ENCODE measurements around the gene VCL.
"Not testable (repeated sequence)": the region's sequence is repeated elsewhere in the genome, so short reads cannot be mapped to it uniquely, and the experiment has no call there.

Gene VCL

DNA sequence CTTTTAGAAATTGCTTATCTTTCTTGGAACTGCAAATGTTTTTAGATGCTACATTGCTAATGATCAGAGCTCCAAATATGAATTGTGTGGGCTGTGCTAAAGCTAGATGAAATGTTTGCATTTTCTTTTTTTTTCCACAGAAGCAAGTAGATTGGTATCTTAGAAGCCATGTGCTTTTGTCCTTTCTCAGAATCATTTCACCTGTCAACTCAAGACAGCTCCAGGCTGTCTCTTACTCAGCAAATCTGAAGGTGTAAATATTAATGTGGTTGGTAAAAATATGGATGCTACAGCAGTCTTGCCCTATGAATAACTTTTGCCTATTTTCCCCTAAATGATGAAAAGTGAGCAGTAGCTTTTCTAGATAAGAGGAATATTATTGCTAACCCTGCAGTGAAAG is 111.5 kb downstream of the VCL start:
- DNase-seq (ENCODE audit: low read depth): no peak

DNA sequence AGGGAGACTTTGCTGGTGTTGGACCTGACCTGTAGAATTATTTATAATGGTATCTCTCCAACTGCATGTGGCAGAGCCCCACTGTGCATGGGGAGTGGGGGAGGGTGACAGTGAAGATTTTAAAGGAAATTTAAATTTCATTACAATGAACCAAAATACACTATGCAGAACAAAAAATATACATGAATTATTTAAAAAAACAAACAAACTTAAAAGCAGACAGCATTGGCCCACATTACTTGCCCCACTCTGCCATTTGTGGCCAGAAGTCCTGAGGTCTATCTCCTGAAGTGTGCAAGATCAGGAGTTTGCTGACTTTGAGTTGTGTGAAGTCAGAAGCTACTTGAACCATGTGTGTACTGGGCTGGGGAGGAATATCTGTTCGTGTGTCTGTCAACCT is 112.2 kb downstream of the VCL start:
- no peak for DNase-seq (ENCODE audit: low read depth)

DNA sequence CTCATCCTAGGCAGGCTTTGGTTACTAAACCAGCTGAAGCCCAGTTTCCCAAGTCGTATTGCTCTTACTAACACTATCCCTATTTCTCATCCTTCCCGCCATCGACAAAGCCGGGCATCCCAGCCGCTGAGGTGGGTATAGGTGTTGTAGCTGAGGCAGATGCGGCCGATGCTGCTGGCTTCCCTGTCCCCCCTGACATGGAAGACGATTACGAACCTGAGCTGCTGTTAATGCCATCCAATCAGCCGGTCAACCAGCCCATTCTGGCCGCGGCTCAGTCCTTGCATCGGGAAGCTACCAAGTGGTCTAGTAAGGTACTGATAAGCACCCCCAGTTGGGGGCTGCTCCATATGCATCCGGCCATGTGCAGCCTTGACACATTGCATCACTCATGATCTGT is 113.9 kb downstream of the VCL start:
- no peak for DNase-seq (ENCODE audit: low read depth)

DNA sequence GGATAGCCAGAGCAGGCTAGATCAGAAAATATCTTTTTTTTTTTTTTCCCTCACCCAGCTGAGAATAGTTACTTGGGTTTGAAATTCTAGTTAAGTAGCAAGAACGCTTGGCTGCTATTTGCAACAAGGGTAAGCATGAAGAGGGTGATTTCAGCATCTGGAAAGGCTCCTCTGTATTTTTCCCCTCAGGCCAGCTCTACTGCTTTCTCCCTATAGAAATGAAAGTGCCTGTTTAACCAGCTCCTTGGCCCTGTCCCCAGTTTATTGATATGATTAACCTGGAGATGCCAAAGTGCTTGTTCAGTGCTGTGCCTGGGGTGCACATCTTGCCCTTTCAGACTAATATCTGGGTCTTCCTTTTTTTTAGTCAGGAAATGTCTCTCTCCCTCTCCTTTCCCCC is 115.6 kb downstream of the VCL start:
- DNase-seq (ENCODE audit: low read depth): no peak

DNA sequence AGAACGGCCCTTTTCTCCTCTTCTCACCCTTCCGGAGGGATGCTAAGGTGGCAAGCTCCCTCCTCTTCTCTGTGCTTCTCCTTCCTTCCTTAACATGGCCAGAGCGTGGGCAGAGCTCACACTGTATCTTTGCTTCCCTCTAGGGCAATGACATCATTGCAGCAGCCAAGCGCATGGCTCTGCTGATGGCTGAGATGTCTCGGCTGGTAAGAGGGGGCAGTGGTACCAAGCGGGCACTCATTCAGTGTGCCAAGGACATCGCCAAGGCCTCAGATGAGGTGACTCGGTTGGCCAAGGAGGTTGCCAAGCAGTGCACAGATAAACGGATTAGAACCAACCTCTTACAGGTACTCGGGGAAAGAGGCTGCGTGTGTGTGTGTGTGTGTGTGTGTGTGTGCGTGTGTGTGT is 116.1 kb downstream of the VCL start:
- DNase-seq (ENCODE audit: low read depth): no peak

DNA sequence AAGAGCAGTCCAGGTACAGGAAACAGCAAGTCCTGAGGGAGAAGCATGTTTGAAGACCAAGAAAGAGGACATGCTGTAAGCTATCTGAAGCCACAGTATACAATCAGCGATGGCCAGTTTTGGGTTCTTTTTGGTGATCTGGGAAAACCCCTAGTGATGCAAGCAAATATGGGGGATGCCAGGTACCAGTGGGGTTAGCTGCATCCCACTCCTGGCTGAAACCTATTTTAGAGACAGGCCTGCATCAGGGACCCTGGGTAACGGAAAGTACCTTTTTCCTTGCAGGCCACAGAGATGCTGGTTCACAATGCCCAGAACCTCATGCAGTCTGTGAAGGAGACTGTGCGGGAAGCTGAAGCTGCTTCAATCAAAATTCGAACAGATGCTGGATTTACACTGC is 119.8 kb downstream of the VCL start:
- DNase-seq (ENCODE audit: low read depth): no peak

DNA sequence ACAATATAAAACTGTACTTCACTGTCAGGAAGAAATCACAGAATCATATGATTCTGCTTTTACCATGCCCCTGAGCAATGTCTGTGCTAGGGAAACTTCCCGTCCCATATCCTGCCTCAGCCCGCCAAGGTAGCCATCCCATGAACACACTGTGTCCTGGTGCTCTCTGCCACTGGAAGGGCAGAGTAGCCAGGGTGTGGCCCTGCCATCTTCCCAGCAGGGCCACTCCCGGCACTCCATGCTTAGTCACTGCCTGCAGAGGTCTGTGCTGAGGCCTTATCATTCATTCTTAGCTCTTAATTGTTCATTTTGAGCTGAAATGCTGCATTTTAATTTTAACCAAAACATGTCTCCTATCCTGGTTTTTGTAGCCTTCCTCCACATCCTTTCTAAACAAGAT is 120.9 kb downstream of the VCL start:
- DNase-seq (ENCODE audit: low read depth): no peak

DNA sequence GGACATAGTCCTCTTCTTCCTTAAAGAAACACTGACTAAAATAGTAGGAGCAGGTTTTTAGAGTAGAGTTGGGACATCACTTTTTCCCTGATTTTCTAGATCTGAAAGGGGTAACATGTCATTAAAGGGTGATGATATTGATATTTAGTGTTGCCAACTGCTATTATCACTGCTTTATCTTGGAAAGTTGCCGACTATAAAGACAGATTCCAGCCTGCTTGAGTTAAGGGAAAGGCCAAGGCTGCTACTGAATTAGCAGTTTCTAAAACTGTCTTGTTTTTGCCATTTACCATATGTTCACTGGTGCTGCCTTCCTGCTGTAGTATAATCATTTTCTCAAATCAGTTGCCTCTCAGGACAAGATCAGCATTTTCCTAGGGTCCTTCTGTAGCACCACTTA is 123.0 kb downstream of the VCL start:
- DNase-seq (ENCODE audit: low read depth): no peak

DNA sequence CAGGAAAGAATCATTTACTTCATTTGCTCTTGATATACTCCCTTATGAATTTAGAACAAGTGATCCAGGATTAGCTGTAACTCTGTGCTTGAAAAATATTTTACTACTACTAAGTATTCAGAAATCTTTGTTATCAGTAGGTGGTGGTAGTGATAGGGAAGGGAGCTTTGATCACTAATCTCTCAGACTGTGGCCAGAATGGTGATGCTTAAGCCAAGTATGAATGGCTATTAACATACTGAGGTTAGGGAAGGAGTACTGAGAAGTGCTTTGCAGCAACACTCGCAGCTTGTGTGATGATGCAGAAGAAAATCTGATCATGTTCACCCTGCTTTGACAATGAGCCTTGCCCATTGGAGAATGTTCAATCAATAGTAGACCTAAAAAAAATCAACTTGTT is 123.5 kb downstream of the VCL start:
- no peak for DNase-seq (ENCODE audit: low read depth)

DNA sequence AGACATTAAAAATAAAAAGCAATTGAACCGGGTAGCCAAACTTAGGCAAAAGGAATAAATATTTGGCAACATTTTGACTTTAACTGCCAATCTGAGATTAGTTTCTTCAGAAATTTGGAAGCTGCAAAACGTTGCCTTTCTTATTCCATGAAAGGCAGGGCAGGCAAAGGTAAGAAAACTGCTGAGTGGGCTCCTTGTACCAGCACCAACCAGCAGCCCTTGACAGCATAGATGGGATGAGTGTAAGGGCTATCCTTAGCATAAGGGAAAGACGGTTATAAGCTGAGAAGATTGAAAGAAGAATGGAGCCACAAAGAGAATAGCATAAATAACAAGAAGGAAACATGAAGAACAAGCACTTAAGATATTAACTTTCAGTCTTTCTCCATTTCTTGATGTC is 124.1 kb downstream of the VCL start:
- no peak for DNase-seq (ENCODE audit: low read depth)

DNA sequence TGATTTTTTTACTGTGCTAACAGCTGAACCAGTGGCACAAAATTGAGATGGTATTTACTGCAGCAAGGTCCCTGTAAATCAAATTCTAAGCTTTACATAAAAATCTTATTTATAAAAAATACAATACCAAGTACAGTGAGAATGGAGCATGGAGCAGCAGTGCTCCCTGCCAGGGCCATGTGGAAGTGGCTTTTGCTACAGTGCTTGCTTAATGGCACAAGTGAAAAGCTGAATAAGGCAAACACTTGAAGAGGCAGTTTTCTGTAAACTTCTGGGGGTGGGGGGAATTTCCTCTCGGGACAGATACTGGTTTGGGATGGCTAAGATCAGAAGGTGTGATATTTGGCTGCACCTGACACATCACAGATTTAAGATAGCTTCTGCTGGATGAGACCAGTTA is 125.2 kb downstream of the VCL start:
- DNase-seq (ENCODE audit: low read depth): no peak

DNA sequence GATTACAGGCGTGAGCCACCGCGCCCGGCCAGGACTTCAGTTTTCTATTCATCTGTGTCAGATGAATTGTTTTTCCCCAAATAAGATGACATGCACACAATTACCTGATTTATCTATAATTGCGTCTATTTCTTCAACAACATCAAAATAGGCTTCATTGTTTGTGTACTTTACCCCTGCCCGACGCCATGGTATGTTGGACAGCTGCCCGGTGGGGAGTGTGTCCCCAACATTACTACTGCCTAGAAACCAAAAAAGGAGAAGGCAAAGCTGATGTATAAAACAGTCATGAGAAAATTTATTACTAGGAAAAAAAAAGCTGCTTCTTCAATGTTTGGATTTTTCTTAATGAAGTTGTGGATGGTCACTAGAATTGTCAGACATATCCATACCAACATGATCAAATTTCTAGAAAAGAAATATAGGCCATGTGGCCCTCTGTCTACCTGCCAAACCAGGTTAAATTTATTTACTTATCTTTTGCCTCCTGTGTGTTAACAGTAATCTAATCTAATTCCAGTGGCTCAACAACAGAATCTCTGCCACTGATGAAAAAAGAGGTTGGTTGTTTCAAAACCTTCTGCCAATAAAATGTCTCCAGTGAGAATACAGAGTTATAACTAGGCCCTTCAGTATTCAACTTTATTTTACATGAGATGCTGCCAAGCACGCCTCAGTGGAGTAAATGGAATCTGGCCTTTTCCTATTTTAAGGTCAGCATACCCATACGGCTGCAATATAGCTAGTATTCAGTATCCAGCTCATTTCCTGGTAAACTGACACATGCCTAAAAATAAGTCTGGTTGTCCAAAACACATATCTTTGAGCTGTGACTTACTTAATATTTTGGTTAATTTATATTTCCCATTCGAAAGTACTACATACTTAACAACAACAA is 136.3 kb downstream of the VCL start:
- DNase-seq (ENCODE audit: low read depth): no peak

DNA sequence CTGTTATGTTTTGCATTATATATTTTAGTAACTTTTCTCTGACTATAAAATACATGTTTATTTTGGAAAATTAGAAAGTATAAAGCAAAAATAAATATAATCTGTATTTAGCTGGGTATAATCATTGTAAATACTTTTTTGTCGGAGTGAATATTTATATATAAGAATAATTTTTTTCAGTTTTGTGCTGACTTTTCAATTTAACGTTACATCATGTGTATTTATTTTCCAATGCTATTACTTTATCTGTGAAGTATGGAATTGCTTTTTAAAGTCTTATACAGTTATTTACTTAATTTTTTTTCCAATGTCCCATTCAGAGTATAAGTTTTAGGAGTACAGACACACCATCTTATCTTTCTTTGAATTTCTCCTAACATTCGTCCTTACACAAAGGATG is 137.5 kb downstream of the VCL start:
- DNase-seq (ENCODE audit: low read depth): no peak

DNA sequence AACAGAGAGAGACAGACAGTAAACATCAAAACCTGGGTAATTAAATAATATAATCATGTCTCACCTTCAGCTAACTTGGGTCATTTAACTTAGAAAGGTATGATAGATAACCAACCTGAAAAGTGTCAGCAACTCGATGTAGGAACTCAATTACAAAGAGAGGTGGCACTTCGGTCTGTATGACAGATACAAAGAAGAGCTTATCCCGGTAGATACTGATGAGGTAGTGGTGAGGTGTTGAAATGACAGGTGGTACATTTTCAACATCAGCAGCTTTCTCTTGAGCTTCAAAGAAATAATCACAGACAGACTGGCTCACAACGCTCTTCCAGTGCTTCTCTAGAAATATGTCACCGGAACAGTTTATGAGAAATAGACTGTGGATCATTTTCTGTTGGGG is 140.1 kb downstream of the VCL start:
- DNase-seq (ENCODE audit: low read depth): no peak

DNA sequence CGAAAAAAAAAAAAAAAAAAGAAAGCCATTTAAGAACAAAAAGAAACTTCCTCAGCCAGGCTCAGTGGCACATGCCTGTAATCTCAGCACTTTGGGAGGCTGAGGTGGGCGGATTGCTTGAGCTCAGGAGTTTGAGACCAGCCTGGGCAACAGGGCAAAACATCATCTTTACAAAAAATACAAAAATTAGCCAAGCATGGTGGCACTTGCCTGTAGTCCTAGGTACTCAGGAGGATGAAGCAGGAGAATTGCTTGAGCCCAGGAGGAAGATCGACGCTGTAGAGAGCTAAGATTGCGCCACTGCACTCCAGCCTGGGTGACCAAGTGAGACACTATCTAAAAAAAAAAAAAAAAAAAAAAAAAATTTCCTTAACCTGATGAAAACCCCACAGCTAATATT is 140.7 kb downstream of the VCL start:
- DNase-seq (ENCODE audit: low read depth): not testable (repeated sequence)

DNA sequence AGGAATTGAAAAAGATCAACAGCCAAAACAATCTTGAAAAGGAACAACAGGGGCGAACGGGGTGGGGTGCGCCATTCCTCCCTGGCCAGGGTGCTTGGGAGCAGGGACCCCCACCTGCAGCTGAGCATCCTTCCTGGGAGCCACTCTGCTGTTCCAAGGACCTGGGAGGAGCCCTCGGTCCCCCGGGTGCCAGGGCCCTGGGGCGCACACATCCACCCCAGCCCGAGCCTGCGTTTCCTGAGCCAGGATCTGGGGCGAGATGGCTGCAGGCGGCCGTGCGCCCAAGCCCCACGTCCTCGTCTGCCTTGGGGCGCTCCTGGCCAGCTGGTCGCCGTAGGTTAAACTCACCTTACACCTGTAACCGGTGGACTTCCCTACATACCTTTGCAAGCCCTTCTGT is 142.1 kb downstream of the VCL start:
- no peak for DNase-seq (ENCODE audit: low read depth)

DNA sequence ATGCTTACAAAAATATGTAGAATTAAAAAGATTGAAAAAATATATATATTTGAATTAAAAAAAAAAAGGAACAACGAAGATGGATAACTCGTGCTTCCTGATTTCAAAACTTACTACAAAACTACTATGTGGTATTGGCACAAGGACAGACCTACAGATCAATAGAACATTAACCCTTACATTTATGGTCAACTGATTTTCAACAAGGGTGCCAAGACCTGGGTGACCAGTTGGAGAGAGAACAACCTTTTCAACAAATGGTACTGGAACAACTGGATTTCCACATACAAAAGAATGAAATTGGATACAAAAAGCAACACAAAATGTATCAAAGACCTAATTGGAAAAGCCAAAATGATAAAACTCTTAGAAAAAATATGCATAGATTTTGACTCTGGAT is 142.6 kb downstream of the VCL start:
- no peak for DNase-seq (ENCODE audit: low read depth)

DNA sequence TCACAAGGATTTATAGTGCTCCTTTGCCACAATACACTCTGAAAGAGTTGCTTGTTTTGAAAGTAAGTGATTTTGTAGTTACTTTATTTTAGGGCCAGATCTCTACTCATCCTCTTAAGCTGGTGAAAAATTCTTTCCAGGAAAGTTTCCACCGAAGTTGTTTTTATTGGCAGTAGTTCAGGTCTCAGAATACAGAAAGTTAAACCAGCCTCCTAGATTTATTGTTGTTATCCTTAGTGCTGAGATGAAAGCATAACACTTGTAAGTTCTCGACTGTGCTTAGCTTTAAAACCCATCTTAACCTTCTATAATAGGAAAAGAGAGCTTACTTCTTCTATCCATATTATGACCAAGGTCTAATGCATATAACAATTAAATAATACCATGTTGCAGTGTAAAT is 147.2 kb downstream of the VCL start:
- no peak for DNase-seq (ENCODE audit: low read depth)

DNA sequence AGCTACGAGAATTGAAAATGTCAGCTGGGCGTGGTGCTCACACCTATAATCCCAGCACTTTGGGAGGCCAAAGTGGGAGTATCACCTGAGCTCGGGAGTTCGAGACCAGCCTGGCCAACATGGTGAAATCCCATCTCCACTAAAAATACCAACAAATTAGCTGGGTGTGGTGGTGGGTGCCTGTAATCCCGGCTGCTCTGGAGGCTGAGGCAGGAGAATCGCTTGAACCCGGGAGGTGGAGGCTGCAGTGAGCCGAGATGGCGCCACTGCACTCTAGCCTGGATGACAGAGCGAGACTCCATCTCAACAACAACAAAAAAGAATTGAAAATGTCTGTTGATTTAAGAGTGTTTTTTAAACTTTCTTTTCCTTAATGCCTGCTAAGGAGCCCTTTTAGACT is 149.1 kb downstream of the VCL start:
- DNase-seq (ENCODE audit: low read depth): not testable (repeated sequence)

DNA sequence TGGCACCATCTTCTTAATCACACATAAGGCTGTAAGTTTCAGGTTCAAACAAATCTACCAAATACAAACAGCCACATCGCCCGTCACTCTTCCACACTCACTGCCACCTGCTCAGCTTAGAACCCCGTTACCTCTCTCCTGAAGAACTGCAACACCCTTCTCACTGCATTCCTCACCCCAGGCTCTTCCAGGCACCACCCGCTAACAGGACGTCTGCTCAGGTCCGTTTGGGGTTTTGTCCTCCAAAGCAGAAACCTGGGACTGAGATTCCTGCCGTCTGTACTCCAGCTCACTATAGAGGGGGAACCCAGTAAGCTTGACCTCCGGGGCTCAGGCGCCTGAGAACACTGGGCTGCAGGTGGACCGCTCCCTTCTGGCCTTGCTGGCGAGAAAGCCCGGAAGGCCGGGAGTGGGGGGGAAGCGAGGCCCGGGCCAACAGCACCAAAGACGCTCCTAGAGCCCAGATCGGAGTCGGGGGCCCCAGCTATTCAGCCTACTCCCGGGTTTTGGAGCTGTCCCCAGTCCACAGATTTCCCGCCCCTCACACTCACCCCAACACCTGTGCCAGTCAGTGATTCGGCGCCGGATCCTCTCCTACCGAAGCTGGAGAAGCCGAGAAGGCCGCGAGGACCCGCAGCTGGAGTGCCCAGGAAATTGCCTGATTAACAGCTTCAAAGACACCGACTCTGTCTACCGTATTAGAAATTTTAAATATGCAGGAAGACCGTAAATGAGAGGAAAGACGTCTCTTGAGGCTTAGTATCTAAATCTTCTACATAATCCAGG is 152.5 kb downstream of the VCL start, which contains the start of gene AP3M1:
Gene AP3M1 (minus strand): TSS at position 625 of the 786 bp plus-strand sequence. CDS start 12,449 bp downstream, outside the sequence.
- DNase-seq (ENCODE audit: low read depth): peak; percentile 80

DNA sequence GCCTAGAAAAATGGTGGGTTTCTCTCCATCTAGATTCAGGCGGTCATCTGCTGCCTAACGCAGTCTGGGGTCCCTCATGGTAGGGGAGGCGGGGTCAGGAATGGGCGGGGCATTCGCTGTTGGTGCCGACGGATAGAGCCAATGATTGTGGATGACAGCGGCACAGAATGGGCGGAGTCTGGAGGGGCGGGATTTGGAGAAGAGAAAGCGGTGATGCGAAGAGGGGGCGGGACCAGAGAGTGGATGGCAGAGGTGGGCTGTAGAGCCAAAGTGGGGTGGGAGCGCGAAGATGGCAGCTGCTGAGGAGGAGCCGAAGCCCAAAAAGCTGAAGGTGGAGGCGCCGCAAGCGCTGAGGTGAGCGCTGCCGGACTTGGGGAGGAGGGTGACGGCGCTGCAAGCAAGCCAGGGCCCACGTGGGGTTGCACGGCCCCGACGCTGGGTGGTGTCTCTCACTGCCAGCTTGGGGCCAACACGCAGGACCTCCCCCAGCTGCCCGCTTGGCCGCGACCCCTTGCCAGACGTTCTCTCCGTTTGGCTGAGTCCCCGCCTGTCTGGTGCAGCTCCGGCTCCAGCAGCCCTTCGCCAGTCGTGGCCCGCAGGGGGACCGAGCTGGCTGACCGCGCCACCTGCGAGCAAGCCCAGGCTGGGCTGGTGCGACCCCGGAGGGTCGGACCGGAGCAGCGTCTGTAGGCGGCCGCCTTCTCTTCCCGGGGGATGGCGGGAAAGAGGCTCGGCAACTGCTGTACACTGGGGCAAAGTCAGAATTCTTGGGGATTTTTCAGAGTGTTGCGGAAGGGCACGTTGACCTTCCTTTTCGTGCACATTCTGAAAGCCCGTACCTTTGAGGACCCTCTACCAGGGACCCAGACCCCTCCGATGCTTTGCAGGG is 153.3 kb downstream of the VCL start, which contains the start of gene ADK:
Gene ADK (plus strand): TSS at position 232 of the 889 bp plus-strand sequence. CDS start 58 bp downstream, at position 290.
- peak; percentile 100 for DNase-seq (ENCODE audit: low read depth)
